Stimulated activated CD4-positive, alpha-beta T cell treated with anti-CD3 and anti-CD28 coated beads, TNF-alpha, amount 100 ng/mL, for 1 hour (primary cell): Measurements from ENCODE around the gene KIF5C.

Experiments
- DNase-seq, 3 donors: peaks; one replicate each; pipeline ENCODE4 v3.0.0-alpha.2; 2020; ENCODE audit warnings: low read depth in 3 of 3, low spot score in 1 of 3

The KIF5C gene

GRCh38 chr2:149009576-149010461, 134.8 kb downstream of the KIF5C start:
- DNase-seq, result no peak

GRCh38 chr2:149012545-149012944, 137.5 kb downstream of the KIF5C start:
- DNase-seq, result no peak

- no peak for DNase-seq
Observed at GRCh38 chr2:149015501-149015900, 140.5 kb downstream of the KIF5C start.

- DNase-seq, result no peak
Observed at GRCh38 chr2:149015926-149016563, 141.0 kb downstream of the KIF5C start.

- peak; percentile 17 to 54 (median 20) for DNase-seq
Observed at GRCh38 chr2:149017116-149017985, 142.3 kb downstream of the KIF5C start.

GRCh38 chr2:149018981-149019380, 144.0 kb downstream of the KIF5C start:
- DNase-seq, result no peak

GRCh38 chr2:149019768-149020167, 144.7 kb downstream of the KIF5C start:
- no peak for DNase-seq

- no peak for DNase-seq
Observed at GRCh38 chr2:149020432-149020851, 145.4 kb downstream of the KIF5C start.

GRCh38 chr2:149021271-149021719, 146.3 kb downstream of the KIF5C start:
- no peak for DNase-seq

GRCh38 chr2:149021761-149022160, 146.7 kb downstream of the KIF5C start:
- no peak for DNase-seq

- no peak for DNase-seq
Observed at GRCh38 chr2:149023091-149023490, 148.1 kb downstream of the KIF5C start.

GRCh38 chr2:149027590-149028250, 152.7 kb downstream of the KIF5C start:
- no peak for DNase-seq

GRCh38 chr2:149028377-149028776, 153.3 kb downstream of the KIF5C start:
- no peak for DNase-seq

GRCh38 chr2:149028891-149029290, 153.9 kb downstream of the KIF5C start:
- DNase-seq, result no peak

GRCh38 chr2:149029307-149029965, 154.4 kb downstream of the KIF5C start:
- DNase-seq, result no peak

GRCh38 chr2:149031396-149031795, 156.4 kb downstream of the KIF5C start:
- DNase-seq, result no peak

GRCh38 chr2:149033716-149034115, 158.7 kb downstream of the KIF5C start:
- no peak for DNase-seq

- no peak for DNase-seq
Observed at GRCh38 chr2:149034406-149034805, 159.4 kb downstream of the KIF5C start.

GRCh38 chr2:149036507-149037293, 161.7 kb downstream of the KIF5C start:
- no peak for DNase-seq

GRCh38 chr2:149037851-149038250, 162.8 kb downstream of the KIF5C start:
- DNase-seq, result no peak
